Stimulated activated CD4-positive, alpha-beta T cell treated with anti-CD3 and anti-CD28 coated beads, Interleukin-15, amount 100 ng/mL, for 24 hours (primary cell): ENCODE data around the gene IFI16.
A peak's percentile ranks its signal among the peaks of the same experiment; 100 is the strongest.

Source experiments
- DNase-seq: peaks from one replicate; pipeline ENCODE4 v3.0.0-alpha.2; 2020

Gene IFI16

DNA sequence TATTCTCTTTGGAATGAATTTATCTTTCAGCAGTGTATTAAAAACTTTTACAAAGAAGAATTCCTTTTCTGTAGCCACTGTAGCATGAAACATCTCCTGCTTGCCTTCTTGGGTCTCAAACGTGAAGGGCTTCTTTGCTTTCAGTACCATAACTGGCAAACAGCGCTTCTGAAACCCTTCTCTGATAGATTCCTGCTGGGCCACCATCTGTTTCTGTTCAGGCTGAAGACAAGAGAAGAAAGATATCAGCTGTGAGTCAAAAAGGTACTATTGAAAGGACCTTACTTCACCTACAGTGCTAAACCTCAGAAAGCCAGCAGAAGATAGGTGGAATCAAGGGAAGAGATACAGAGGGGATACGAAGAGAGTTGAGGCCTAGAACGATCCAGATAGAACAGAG is 56.4 kb downstream of the IFI16 start:
- no peak for DNase-seq

DNA sequence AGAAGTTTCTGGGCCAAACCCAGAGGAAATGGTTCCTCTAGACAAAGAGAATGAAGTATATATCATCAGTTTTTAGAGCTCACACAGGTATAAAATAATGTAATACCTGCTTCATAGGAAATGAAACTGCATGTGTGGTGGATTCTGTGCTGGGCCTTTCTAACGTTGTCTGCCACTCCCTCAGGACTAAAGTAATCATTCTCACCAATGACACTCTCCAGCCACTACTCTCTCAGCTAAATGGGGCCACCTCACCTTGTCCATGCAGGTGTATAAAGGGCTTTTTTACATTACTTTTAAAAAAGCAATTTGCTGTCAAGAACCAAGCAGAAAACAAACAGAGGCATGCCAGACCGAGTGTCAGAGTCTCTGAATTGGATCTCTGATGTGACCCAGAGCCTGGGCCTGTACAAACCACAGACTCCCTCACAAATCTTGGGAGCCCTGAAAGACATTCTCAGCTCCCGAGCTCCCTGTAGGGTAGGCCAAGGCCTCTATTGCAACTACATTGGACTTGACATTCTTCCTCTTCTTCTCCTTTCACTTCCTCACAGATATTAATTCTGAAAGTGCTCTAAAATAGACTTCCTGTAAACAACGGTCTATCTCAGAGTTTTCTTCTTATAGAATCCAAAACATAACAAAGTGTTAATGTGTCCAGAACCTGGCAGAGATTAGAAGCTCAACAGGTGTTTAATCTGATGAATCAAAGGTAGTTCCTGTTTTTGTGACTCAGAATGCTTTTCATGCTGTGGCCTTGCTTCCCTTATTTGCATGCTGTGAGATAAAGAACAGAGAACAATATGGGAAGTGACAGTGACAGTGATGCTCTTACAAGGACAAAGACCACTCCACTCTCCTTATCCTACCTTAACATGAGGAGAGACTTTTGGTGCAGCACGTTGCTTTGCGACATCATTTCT is 58.3 kb downstream of the IFI16 start:
- DNase-seq = no peak

DNA sequence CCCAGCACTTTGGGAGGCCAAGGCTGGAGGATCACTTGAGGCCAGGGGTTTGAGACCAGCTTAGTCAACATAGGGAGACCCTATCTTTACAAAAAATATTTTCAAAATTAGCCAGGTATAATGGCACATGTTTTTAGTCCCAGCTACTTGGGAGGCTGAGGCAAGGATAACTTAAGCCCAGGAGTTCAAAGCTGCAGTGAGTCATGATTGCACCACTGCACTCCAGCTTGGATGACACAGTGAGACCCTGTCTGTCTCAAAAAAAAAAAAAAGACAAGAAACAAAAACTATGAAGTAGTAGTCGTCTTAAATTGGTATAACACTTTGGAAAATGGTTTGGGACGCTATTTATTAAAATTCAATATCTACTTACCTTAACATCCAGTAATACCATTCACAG is 59.2 kb downstream of the IFI16 start:
- DNase-seq = no peak

DNA sequence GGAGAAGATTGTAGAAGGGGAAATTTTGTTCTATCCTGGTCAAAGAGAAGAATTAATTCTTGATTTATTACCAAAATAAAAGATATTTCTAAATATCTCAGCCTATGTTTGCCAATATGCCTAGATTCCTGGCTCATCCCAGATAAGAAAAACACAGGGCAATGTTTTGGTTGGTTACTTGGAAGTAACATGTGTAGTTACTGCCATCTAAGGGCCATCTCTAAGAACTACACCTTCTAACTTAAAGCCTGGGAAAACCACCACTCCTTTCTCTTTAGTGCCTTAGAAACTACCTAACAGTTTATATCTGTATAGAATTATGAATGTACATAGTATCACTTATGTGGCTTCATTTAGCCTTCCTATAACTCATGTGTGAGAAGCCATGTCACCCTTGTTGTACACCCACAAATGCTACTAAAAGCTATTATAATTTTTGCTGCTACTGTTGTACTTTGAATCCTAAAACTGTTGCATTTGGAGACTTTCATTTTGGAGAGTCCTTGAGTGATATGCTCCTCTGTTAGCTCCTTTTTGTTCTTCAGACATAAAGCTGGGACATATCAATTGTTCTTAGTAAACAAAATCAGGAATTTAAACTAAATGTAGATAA is 62.4 kb downstream of the IFI16 start:
- DNase-seq = no peak

DNA sequence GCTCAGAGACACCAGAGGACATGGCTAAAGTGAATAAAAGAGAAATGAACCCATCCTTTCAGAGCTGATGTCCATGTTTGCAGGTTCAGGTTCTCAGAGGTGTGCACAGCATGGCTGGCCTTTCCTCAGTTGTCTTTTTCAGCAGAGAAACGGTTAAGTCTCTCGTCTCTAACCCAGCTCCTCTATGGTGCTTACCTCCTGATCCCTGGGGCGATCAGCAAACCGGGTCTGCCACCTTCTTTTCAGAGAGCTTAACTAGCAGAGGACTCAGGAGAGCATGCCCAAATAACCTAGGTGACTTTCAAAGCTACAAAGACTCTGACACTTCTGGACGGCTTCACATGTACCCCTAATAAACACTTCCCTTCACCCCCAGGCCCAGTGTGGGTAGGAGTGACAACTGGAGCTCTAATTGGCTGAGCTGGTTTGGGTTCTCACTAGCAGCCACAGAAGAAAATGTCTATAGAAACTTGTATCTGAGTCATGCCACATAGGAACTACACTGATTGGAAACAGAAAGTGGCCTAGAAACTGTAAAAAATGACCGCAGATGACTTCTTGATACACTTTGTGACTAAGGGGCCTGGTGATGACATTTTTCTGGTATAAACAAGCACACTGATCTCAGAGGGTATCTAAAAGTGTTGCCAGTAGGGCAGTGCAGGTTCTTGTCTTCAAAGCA is 66.9 kb downstream of the IFI16 start, which contains the start of gene AIM2:
Gene AIM2 (minus strand): TSS at position 329 of the 682 bp plus-strand sequence. CDS start 3,267 bp downstream, outside the sequence.
- peak; percentile 74 for DNase-seq

DNA sequence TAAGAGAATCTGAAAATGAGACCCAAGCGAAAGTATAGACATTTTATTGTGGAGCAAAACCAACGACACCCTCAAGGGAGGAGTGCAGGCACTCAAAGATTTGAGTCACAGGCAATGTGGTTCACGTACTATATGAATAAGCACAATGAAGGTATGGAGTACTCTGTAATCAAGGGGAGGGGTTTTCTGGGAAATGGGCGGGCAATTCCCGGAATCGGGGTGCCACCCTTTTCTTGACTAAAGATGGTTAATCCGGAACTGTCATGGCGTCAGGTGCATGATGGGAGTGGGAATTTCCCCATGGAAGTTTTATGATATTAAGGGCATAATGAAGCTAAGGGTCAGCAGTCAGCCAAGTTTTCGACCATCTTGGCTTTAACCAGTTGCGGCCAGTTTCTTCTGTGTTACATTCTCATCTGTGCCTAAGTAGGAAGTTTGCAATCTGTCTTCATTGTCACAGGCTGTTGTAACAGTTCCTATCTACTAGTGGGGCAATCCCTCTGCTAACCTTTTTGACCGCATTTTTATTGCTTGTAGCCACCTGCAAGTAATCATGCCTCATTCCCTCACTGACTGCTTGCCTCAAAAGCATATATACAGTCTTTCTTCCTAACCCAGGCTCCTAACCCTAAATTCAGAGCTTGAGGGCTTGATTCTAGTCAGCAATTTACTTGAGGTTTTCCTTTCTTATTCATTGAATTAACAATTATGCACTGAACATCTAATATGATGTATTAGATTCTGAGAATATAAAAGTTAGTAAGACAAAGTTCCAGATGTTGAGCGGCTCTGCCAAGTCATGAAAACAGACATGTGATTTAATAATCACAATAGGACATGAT is 67.6 kb downstream of the IFI16 start:
- DNase-seq = peak; percentile 97

DNA sequence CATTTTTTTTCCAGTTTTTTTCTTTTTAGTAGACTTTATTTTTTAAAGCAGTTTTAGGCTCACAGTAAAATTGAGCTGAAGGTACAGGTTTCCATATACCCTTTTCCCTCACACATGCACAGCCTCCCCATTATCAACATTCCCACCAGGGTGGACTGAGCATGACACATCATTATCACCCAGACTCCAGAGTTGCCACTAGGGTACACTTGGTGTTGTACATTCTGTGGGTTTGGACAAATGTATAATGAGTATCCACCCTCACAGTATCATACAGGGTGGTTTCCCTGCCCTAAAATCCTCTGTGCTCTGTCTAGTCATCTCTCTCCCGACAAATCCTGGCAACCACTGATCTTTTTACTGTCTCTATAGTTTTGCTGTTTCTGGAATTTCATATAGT is 69.8 kb downstream of the IFI16 start:
- DNase-seq = no peak

DNA sequence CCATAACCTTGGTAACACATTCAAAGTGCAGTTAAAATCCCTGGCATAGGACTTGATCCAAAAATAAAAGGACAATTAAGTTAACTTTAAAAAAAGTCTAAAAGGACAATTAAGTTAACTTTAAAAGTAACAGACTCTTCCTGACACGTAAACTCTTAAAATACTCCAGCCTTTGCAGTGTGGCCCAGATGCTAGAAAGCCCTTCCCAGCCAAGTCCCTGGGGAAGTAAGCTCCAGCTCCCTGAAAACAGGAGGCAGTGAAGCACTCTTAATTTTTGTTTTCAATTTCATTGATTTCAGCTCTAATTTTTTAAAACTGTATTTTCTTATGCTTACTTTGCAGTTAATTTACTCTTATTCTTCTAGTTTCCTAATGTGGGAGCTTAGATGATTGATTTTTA is 71.9 kb downstream of the IFI16 start:
- no peak for DNase-seq

DNA sequence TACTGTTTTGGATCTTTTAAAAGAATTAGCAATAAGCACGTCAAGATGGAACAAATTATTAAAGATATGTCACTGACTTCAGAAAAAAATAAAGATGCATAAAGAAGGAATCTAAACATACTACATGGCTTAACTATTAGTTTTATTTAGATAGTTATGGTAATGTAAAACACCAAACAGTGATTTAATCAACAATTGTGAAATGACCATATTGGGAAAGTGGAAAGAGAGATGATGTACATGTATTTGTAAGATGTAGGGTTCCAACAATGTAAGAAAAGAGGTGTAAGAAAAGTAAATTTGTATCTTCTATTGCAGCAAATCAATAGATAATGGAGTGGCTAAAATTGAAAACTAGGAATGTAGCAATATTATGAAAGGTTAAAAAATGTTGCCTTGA is 73.3 kb downstream of the IFI16 start:
- DNase-seq = no peak

DNA sequence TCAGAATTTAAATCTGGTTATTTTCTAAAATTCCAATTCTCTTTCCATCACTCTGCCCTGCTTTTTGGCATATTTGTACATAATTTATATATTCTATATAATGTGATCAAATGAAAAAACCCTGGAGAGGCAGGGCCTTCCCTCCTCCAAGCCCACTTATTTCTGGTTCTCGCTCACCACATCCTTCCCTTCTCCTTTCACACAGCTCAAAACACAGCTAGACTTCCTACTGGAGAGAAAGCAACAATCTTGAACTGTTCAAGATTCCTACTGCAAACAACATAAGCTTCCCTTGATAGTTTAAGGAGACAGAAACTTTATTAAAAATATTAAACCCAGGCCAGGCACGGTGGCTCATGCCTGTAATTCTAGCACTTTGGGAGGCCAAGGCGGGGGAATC is 74.4 kb downstream of the IFI16 start:
- DNase-seq = no peak

DNA sequence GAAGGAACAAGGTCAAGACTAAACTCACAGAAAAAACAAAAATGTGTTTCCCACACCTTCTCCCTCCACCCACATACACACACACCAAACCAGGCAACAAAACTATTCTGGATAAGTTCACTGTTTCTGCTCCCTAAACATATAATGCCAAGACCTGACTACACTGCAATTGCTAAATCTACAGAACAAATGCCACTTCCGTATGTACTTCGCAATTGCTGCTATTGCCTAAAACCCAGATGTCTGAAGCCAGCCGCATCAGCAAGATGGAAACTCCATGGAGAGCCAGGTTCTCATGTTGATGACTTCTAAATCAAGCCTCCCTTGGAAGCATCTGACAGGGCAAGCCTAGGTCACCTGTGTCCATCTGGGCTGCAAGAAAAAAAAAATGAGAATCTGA is 75.2 kb downstream of the IFI16 start:
- DNase-seq = no peak

DNA sequence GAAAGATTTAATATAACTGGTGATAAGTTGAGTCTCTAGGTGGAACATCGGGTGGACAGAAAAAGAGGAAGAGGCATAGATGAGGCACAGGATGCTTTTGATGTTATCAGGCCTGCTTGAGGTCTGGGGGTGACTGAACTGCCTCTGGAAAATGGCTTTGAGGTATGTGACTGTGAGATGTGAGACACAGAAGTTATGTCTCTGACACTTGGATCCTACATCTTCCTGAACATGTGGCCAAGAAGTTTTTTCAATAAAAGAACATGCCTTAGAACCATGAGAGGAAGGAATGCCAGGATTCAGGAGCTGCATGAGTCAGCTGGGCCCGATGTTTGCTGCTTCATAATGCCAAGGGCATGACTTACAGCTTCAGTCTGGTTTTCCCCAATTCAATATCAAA is 78.3 kb downstream of the IFI16 start:
- DNase-seq = peak; percentile 37

DNA sequence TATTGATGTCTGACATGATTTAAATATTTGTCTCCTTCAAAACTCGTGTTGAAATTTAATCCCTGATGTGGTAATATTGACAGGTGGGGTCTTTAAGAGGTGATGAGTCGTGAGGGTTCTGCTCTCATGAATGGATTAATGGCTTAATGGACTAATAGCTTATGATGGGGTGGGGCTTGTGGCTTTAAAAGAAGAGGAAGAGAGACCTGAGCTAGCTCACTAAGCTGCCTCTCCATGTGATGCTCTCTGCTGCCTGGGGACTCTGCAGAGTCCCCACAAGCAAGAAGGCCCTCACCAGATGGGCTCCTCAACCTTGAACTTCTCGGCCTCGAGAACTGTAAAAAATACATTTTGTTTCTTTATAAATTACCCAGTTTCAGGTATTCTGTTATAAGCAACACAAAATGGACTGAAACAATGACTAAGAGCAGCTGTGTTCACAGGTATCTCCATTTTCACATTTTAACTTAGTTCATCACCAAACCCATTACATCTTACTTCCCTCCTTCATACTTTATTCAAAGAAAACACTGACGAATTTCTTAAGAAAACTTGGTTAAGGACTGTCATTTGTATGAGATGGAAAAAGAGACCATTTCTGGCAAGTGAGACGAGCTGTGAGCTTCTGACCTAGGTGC is 79.0 kb downstream of the IFI16 start:
- no peak for DNase-seq

DNA sequence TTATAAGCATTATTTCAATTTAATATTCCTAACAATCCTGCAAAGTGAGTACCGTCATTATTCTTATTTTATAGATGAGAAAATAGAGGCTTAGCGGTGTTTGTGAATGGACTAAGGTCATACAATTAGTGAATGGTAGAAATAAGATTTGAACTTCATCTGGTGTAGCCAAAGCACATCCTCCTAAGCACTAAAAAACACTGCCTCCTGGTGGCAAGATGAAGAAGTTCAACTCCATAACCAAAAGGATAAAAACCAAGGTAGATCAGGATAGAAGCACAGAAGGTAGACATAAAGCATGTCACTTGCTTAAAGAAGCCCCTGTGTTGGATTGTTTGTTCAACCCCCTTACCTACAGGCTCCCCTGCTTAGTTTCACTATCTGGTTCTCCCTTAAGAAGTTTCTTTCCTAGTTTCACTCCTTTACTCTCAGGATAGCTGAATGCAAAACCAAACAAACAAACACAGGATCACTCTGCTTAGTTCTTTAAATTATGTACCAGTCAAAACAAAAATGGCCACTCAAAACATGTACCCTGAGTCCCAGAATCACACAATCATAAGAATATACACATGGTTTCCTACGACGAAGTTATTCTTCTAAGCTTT is 79.6 kb downstream of the IFI16 start:
- DNase-seq = no peak

DNA sequence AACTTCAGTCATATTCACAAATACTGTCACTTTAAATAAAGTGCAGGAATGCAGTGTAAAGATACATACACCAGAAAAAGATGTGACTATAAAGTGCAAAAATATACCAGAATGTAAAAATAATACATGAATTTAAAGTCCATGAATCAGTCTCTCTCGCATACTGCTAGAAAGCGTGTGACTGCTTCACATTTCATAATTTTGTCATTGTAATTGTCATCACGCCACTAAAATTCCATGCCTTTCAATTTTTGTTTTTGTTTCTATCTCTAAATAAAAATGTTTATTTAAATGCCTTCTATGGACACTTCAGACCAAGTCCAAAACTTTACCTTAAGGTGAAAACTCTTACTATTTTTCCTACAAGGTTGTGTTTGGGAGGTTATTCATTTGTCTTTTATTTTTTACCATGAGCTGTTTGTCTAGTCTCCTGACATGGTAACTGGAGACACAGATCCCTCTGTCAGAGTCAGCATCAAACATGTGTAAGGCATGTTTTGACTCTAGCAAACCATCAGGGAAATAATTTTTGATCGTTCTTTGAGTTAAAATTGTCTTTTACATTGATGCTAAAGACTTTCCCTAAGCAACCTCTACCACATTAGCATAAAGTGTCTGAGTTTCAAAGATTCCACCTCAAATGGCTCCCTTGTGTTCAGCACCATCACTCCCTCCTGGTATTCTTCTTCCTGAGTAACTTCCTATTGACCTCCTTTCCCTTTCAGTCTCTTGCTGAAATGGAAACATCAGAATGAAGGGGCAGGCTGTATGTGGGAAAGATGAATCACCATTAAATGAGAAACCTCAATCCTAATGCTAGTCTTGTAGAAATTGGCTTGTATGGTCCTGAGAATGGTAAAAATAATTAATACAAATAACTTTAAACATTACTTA is 80.8 kb downstream of the IFI16 start:
- no peak for DNase-seq

DNA sequence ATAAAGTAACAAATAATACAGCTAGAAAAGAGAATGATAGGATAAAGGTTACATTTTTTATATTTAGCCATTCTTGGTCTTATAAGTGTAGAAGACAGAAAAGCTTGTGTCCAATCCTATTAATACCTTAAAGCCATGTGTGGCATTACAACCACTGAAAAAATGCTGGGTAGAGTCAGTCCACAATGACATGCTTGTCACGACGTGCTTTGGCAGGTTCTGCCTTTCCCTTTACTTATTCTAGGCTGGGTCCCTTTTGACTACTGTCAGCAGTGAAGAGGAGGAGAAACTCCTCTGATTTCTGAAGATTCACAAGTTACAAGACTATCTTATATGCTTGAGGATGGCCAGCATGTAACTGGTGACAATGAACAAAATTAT is 81.5 kb downstream of the IFI16 start:
- no peak for DNase-seq

DNA sequence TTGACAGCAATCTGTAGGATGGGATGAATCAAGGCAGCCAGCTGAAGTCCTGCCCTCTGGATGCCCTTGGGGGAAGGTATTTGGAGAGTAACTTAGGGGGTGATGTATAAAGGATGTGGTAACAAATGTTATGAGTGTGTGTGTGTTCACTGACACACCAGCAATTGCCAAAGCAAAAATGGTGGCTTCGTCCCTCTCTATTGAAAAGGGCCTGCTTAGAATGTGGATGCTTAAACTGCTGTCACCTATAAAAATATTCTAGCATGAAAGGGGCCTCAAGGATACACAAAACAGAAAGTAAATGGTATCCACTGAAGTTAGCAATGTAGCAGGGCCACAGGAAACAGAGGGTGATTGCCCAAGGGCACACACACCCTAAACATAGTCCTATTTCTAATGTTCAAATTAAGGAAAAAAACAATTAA is 81.9 kb downstream of the IFI16 start:
- DNase-seq = no peak

DNA sequence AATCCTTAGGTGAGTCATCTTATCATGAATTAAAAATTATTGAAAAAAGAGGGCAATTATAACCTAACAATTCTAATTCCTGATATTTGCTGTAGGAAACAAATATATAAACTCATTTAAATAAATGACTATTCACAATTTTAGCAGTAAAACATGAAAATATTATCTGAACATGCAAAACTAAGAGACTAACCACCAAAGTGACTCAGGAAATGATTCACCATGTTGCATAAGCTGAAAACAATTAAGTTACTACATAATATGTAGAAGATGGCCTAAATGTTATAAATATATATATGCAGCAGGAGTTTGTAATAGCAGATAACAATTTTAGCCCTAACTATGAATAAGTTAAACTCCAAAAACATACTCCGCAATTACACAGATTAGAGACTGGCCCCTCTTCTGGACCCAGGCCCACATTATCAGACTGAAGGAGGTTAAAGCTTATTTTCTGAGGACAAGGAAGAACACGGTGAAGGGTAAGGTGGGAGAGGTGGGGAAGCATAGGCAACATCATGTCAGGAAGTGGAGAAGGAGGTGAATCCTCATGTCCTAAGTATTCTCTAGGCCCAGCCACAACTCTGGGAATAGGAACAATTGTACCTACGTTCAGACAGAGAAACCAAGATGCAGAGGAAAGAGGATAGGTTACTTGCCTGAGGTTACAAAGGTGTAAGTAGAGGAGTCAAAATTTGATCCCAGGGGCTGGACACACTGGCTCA is 82.5 kb downstream of the IFI16 start:
- no peak for DNase-seq

DNA sequence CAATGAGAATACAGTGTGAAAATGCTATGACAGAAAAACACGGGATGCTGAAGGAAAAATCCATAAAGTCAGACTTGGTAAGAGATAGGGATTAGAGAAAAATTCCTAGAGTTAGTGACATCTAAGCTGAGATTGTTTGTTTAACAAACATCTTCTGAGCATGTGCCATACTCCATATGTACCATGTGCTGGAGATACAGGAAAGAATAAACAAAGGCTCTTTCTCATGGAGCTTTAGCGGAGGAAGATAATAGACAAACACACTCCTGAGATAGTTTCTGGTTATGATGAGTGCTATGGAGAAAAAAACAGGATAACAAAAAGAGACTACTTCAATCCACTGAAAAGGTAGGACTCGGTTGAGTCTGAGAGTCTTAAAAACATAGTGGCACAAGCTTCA is 88.9 kb downstream of the IFI16 start:
- DNase-seq = no peak

DNA sequence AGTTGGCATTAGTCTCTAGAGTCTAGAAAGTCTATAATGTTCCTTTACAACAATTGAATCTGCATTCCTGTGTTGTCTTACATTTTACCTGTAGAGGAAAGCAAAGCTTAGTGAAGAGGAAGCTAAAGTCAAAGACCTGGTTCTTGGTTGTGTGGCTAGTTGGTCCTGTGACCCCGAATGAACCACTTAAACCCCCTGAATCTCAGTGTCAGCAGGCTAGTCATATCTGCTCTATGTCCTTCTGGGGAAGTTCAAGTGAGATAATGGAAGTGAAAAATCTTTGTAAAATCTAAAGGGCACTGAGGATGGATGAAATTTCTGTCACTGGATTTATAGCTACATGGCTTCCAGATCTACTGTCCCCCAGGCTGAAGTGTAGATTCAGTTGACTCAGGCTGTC is 90.9 kb downstream of the IFI16 start:
- no peak for DNase-seq
